Motor neuron (in vitro differentiated cells): ENCODE results near the gene IMMP2L. TPM values are rescaled to one million over a fixed set of nuclear protein-coding genes. Genes with fewer than 3 reads are reported as not detected.
A peak's percentile ranks its signal among the peaks of the same experiment; 100 is the strongest.
"Not testable (repeated sequence)": the region's sequence is repeated elsewhere in the genome, so short reads cannot be mapped to it uniquely, and the experiment has no call there.

ENCODE experiments used
- ATAC-seq, 8 experiments: fragments of 200-7000 bp; cut with Tn5 transposase; replicated peaks in 6 of 8; 2 replicates each; pipeline ENCODE4 v1.8.0; 2021; ENCODE audit warnings: mild to moderate bottlenecking in 8 of 8, moderate library complexity in 8 of 8
- H3K27ac ChIP-seq, 2 donors: fragments of 250-450 bp; sonication (Bioruptor Pico); 2 replicates each; pipeline ENCODE4 v1.9.0; 2021; ENCODE audit warnings: antibody characterized with exemption in 2 of 2, mild to moderate bottlenecking in 2 of 2, moderate library complexity in 1 of 2
- H3K4me1 ChIP-seq, 2 donors: fragments of 250-450 bp; sonication (Bioruptor Pico); replicated peaks in 1 of 2; 2 replicates each; pipeline ENCODE4 v1.6.1; 2021; ENCODE audit warnings: antibody characterized with exemption in 2 of 2, mild to moderate bottlenecking in 2 of 2, moderate library complexity in 1 of 2
- H3K4me3 ChIP-seq, 5 donors: fragments of 250-450 bp; sonication (Bioruptor Pico); 2 replicates each; pipeline ENCODE4 v1.9.0; 2021; ENCODE audit warnings: antibody characterized with exemption in 5 of 5, mild to moderate bottlenecking in 5 of 5, moderate library complexity in 4 of 5
- WGBS, 10 experiments: fragments of 450-650 bp; shearing (Covaris generic); methylation state at CpG; one replicate each; pipeline ENCODE4 v1.0.0; 2022; 5-methylcytosine and 5-hydroxymethylcytosine counted together
- in situ Hi-C, 9 experiments: fragments of 400-800 bp; cut with MboI; loops; one replicate each; pipeline ENCODE4 v1.15.0; 2021; ENCODE audit warnings: low sequenced_read_pairs in 9 of 9, low pct_unique_long_range_greater_than_20kb in 2 of 9; ENCODE audit not compliant: unreplicated experiment in 9 of 9
- total RNA-seq, 8 experiments: library from RNA; unstranded; fragments of 300-600 nt; gene quantifications; 2 replicates each; pipeline versions ENCODE4 v1.2.3 to v1.2.4, GENCODE V29; 2022

The IMMP2L gene
- total RNA-seq, 8 experiments from 2014 or later: 9.9 to 78.5 (median 19.3) TPM

DNA sequence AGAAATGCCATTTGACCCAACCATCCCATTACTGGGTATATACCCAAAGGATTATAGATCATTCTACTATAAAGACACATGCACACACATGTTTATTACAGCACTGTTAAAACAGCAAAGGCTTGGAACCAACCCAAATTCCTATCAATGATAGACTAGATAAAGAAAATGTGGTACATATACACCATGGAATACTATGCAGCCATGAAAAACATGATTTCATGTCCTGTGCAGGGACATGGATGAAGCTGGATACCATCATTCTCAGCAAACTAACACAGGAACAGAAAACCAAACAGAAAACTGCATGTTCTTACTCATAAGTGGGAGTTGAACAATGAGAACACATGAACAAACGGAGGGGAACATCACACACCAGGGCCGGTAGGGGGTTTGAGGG, 625.6 kb downstream of the IMMP2L start:
- H3K27ac ChIP-seq, ATAC-seq, H3K4me3 ChIP-seq, in situ Hi-C loops, H3K4me1 ChIP-seq: not testable (repeated sequence)
- 75 to 100% (median 83%) methylated on average over 2 of the region's 2 CpGs; no CpG with 5 or more reads in 6 of the 10 experiments for WGBS, 10 experiments

- ATAC-seq: peak; percentile 40 to 96 (median 88)
- Histone ChIP-seq H3K4me3 (no peak overlapping the region), H3K4me1 (peaks cover 5 to 19% of the 10 kb centered on the region in 2 donors), H3K27ac (no peak overlapping the region)
- WGBS, 10 experiments: 40 to 100% (median 54%) methylated on average over 2 to 5 of the region's 5 CpGs
- in situ Hi-C loops: no loop called here
Observed at GRCh38 chr7:110929480-110930249, 632.6 kb downstream of the IMMP2L start.

DNA sequence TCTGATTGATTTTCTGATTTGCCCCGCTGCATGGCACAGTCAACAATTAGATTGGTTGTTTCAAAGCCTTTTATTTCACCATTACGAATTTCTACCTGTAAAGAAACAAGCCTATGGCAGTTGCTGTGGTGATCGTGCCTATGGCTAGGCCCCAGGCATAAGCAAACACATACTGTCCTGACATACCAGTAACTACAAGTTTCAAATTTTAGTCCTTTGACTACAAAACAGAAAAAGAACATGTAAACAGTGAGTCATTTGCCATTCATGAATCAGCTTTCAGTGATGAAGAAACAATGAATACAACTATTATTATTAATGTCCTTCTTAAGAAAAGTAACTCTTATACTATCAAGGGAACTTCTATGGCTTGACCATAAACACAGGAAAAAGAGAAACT, 639.4 kb downstream of the IMMP2L start:
- Histone ChIP-seq H3K27ac (no peak overlapping the region), H3K4me1 (peaks cover 0 to 2% of the 10 kb centered on the region in 2 donors), H3K4me3 (no peak overlapping the region)
- 55 to 100% (median 84%) methylated on average over 1 to 3 of the region's 3 CpGs; no CpG with 5 or more reads in 1 of the 10 experiments for WGBS, 10 experiments
- in situ Hi-C loops: no loop called here
- peak in 3 of 8 experiments; percentile 27 to 75 (median 55) for ATAC-seq

- Histone ChIP-seq H3K27ac (no peak overlapping the region), H3K4me3 (no peak overlapping the region), H3K4me1 (peaks cover 0 to 2% of the 10 kb centered on the region in 2 donors)
- no peak for ATAC-seq
- in situ Hi-C loops: no loop called here
Observed at GRCh38 chr7:110921595-110922151, 640.6 kb downstream of the IMMP2L start.

- ATAC-seq: no peak
- in situ Hi-C loops: no loop called here
- 43 to 100% (median 92%) methylated on average over 1 to 2 of the region's 2 CpGs; no CpG with 5 or more reads in 1 of the 10 experiments for WGBS, 10 experiments
- Histone ChIP-seq H3K4me1 (peaks cover 0 to 2% of the 10 kb centered on the region in 2 donors), H3K4me3 (no peak overlapping the region), H3K27ac (no peak overlapping the region)
Observed at GRCh38 chr7:110918949-110919548, 643.2 kb downstream of the IMMP2L start.

- H3K4me3 ChIP-seq: no peak overlapping the region
- H3K4me1 ChIP-seq: no peaks in the 10 kb centered on the region
- 30 to 94% (median 77%) methylated on average over 1 to 2 of the region's 2 CpGs for WGBS, 10 experiments
- no peak overlapping the region for H3K27ac ChIP-seq
- in situ Hi-C loops: no loop called here
- no peak for ATAC-seq
Observed at GRCh38 chr7:110914263-110914662, 648.0 kb downstream of the IMMP2L start.

- ATAC-seq: no peak
- H3K4me1 ChIP-seq: no peaks in the 10 kb centered on the region
- H3K4me3 ChIP-seq: no peak overlapping the region
- 72 to 100% (median 80%) methylated on average over 1 to 2 of the region's 2 CpGs; no CpG with 5 or more reads in 1 of the 10 experiments for WGBS, 10 experiments
- no peak overlapping the region for H3K27ac ChIP-seq
- in situ Hi-C loops: no loop called here
Observed at GRCh38 chr7:110911632-110912031, 650.7 kb downstream of the IMMP2L start.

- 75 to 100% (median 95%) methylated on average over 2 to 3 of the region's 3 CpGs; no CpG with 5 or more reads in 4 of the 10 experiments for WGBS, 10 experiments
- ATAC-seq: peak in 1 of 8 experiments; percentile 90
- in situ Hi-C loops: no loop called here
- H3K4me3 ChIP-seq: no peak overlapping the region
- no peak overlapping the region for H3K27ac ChIP-seq
- no peaks in the 10 kb centered on the region for H3K4me1 ChIP-seq
Observed at GRCh38 chr7:110909117-110909516, 653.2 kb downstream of the IMMP2L start.

DNA sequence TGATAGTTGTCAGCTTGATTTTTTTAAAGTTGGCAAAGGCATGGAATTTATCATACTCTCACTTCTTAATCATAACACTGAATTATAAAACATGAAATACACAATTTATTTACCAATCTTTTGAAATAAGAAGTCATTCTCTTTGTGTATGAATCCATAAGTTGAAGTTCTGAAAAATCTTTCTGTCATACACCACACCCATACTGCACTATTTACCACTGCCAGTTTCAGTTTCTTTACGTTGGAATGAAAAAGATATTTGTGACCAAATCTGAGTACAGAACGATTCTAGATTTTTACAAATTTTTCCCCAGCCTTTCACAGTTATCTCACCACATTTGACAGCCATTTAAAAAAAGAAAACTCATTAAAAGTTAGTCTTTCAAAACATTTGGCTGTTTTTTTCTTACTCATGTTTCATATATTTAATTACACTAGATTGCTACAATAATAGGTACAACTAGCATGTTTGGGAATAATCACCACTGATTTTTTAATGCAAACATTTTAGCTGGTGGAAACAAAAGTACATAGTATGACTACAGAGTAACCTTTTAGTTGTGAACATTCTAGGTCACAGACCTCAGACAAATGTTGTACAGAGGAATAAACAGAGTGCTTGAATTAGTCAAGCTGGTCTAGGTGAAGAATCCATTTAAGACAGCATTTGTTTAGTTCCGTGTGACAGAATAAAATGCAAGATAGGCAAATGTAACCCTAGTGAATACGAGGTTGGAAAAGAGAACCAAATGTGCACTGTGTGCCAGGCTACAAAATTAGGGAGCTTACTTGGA, 656.3 kb downstream of the IMMP2L start:
- Histone ChIP-seq H3K4me3 (no peak overlapping the region), H3K27ac (no peak overlapping the region), H3K4me1 (no peaks in the 10 kb centered on the region)
- ATAC-seq: no peak
- 22 to 98% (median 72%) methylated on average over 1 to 4 of the region's 4 CpGs for WGBS, 10 experiments
- in situ Hi-C loops: no loop called here

DNA sequence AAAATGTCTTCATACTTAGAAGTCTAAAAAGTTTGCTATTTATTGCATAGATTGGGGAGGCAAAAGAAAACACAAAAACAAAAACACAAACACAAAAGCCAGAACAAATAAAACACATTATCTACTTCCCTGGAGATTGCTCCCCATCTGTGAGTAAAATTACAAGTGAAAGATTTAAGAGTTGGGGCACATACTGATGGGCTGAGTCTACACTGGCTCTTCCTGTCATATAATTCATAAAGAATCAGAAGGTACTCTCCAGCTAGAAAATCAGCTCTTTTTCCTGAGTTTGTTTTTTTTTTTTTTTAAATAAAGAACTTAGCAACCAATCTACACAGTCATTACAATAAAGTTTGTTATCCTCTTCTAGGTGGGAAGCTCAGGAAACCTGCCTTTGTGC, 663.8 kb downstream of the IMMP2L start:
- in situ Hi-C loops: no loop called here
- Histone ChIP-seq H3K4me3 (no peak overlapping the region), H3K4me1 (no peaks in the 10 kb centered on the region), H3K27ac (no peak overlapping the region)
- no peak for ATAC-seq

DNA sequence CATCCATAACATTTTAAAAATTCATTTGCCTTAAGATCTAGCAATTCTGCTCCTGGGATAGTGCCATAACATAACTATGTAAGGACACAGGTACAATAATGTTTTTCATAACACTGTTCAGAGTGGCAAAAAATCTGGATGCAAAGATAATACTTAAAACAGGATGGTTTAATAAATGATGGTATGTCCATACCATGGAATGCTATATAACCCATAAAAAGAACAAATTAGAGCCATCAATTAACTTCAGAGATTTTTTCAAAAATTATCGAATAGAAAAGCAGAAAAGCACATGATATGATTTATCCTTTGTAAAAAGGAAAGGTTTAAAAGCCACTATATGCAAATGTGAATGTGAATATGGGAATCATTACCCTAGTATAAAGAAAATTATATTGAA, 664.8 kb downstream of the IMMP2L start:
- ATAC-seq: no peak
- no peak overlapping the region for H3K4me3 ChIP-seq
- H3K27ac ChIP-seq: no peak overlapping the region
- 17 to 90% (median 67%) methylated on average over 1 of the region's 1 CpG for WGBS, 10 experiments
- H3K4me1 ChIP-seq: no peaks in the 10 kb centered on the region
- in situ Hi-C loops: no loop called here

- Histone ChIP-seq H3K27ac (no peak overlapping the region), H3K4me1 (peaks cover 0 to 4% of the 10 kb centered on the region in 2 donors), H3K4me3 (no peak overlapping the region)
- in situ Hi-C loops: no loop called here
- 56 to 100% (median 90%) methylated on average over 1 of the region's 1 CpG; no CpG with 5 or more reads in 6 of the 10 experiments for WGBS, 10 experiments
- no peak for ATAC-seq
Observed at GRCh38 chr7:110894111-110894510, 668.2 kb downstream of the IMMP2L start.

GRCh38 chr7:110891197-110891596, 671.1 kb downstream of the IMMP2L start:
- peaks cover 0 to 4% of the 10 kb centered on the region in 2 donors for H3K4me1 ChIP-seq
- WGBS, 10 experiments: 50 to 100% (median 100%) methylated on average over 1 to 2 of the region's 2 CpGs; no CpG with 5 or more reads in 3 of the 10 experiments
- ATAC-seq: no peak
- in situ Hi-C loops: no loop called here
- no peak overlapping the region for H3K27ac ChIP-seq
- H3K4me3 ChIP-seq: no peak overlapping the region
